Mucosa of rectum (tissue), 2 donors: ENCODE data around the gene SLC29A1.
A peak's percentile ranks its signal among the peaks of the same experiment; 100 is the strongest.
"Not testable (repeated sequence)": the region's sequence is repeated elsewhere in the genome, so short reads cannot be mapped to it uniquely, and the experiment has no call there.

Source experiments
- H3K27ac ChIP-seq, 2 donors: one replicate each; pipeline ENCODE4 v1.7.0; 2013; ENCODE audit warnings: inconsistent platforms in 2 of 2, low read depth in 2 of 2, low read length in 2 of 2
- H3K27me3 ChIP-seq, 2 donors: one replicate each; pipeline ENCODE4 v1.7.0; 2013; ENCODE audit warnings: low read length in 2 of 2; ENCODE audit not compliant: control insufficient read depth in 2 of 2, insufficient read depth in 2 of 2
- H3K36me3 ChIP-seq, 2 donors: one replicate each; pipeline ENCODE4 v1.7.0; 2013; ENCODE audit warnings: low read length in 2 of 2; ENCODE audit not compliant: control insufficient read depth in 2 of 2, insufficient read depth in 2 of 2
- H3K4me1 ChIP-seq, 2 donors: one replicate each; pipeline ENCODE4 v1.7.0; 2013; ENCODE audit warnings: low read length in 2 of 2, mild to moderate bottlenecking in 1 of 2; ENCODE audit not compliant: control insufficient read depth in 2 of 2, insufficient read depth in 2 of 2
- H3K4me3 ChIP-seq, 2 donors: one replicate each; pipeline ENCODE4 v1.7.0; 2013; ENCODE audit warnings: low read length in 2 of 2
- H3K9ac ChIP-seq, 2 donors: one replicate each; pipeline ENCODE4 v1.7.0; 2013; ENCODE audit warnings: low read length in 2 of 2, low read depth in 1 of 2, mild to moderate bottlenecking in 1 of 2
- H3K9me3 ChIP-seq, 2 donors: one replicate each; pipeline ENCODE4 v1.7.0; 2013; ENCODE audit warnings: low read length in 2 of 2; ENCODE audit not compliant: control insufficient read depth in 2 of 2
- donor health status: healthy.
- donor health status: Normal muscosa, but diverticular disease.

SLC29A1 gene

DNA sequence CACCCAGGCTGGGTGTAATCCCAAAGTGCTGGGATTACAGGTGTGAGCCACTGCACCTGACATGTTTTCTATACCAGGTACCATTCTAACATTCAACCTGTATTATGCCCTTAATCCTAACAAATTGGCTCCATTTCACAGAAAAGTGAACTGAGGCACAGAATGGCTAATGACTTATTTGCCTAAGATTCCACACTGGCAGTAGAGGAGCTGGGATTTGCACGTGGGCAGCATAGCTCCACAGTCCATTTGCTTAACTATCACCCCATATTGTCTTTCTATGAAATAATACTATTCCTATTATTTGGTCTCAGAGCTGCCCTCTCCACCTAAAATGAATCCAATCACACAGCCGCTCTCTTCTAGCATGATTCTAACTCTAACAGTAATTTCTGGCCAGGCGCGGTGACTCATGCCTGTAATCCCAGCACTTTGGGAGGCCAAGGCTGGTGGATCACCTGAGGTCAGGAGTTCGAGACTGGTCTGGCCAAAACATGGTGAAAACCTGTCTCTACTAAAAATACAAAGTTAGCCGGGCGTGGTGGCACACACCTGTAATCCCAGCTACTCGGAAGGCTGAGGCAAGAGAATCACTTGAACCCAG is 30.0 kb upstream of the SLC29A1 start:
- Histone ChIP-seq H3K27ac (no peak overlapping the region), H3K9ac (no peak overlapping the region), H3K4me3 (no peak overlapping the region), H3K4me1 (peaks cover 0 to 3% of the 10 kb centered on the region in 2 donors), H3K36me3 (no peaks in the 10 kb centered on the region), H3K27me3 (no peaks in the 10 kb centered on the region), H3K9me3 (no peaks in the 10 kb centered on the region)

DNA sequence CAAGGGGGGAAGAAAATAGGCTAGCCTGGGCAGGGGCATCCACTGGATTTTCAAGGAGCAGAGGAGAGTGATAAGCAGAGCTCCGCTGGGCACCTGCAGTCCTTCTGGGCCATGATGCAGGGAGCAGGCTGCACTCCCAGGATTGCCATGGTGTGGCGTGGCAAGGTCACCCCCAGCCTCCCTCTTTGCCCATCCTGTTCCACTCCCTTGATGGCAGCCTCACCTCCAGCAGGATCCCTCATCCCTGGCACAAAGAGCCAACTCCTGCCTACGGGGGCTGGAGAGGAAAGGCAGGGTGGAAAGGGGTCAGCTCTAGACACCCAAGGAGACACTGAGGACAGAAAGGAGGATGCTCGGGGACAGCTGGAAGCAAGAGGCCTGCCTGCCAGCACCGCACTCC is 29.1 kb upstream of the SLC29A1 start:
- H3K27me3 ChIP-seq: no peaks in the 10 kb centered on the region
- H3K4me3 ChIP-seq: no peak overlapping the region
- peaks cover 0 to 3% of the 10 kb centered on the region in 2 donors for H3K4me1 ChIP-seq
- no peak overlapping the region for H3K9ac ChIP-seq
- H3K36me3 ChIP-seq: no peaks in the 10 kb centered on the region
- no peaks in the 10 kb centered on the region for H3K9me3 ChIP-seq
- no peak overlapping the region for H3K27ac ChIP-seq

- H3K9me3 ChIP-seq, H3K27me3 ChIP-seq, H3K9ac ChIP-seq, H3K36me3 ChIP-seq, H3K4me3 ChIP-seq, H3K27ac ChIP-seq: not testable (repeated sequence)
- H3K4me1 ChIP-seq: peaks cover 0 to 12% of the 10 kb centered on the region in 2 donors
Measured at GRCh38 chr6:44196351-44196750, 27.0 kb upstream of the SLC29A1 start.

GRCh38 chr6:44198684-44199083 is 24.7 kb upstream of the SLC29A1 start:
- H3K4me1 ChIP-seq: peaks cover 0 to 20% of the 10 kb centered on the region in 2 donors
- H3K27ac ChIP-seq: no peak overlapping the region
- no peaks in the 10 kb centered on the region for H3K36me3 ChIP-seq
- H3K27me3 ChIP-seq: no peaks in the 10 kb centered on the region
- H3K9ac ChIP-seq: no peak overlapping the region
- H3K9me3 ChIP-seq: no peaks in the 10 kb centered on the region
- H3K4me3 ChIP-seq: no peak overlapping the region

DNA sequence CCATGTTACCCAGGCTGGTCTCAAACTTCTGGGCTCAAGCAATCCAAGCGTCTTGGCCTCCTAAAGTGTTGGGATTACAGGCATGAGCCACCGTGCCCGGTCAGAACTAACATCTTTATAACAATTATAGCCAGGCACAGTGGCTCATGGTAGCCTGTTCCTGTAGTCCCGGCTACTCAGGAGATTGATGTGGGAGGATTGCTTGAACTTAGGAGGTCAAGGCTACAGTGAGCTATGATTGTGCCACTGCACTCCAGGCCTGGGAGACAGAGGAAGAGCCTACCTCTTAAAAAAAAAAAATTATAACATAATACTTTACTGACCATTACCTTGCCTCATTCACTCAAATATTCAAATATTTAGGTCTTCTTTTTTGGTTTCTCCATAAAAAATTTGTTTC is 23.5 kb upstream of the SLC29A1 start:
- Histone ChIP-seq H3K9ac (no peak overlapping the region), H3K27me3 (no peaks in the 10 kb centered on the region), H3K27ac (no peak overlapping the region), H3K4me1 (peaks cover 2 to 26% of the 10 kb centered on the region in 2 donors), H3K9me3 (no peaks in the 10 kb centered on the region), H3K4me3 (no peak overlapping the region), H3K36me3 (no peaks in the 10 kb centered on the region)

- Histone ChIP-seq H3K27me3 (no peaks in the 10 kb centered on the region), H3K27ac (peak overlapping the region in 1 of 2 donors; percentile 59), H3K4me1 (peaks cover 2 to 26% of the 10 kb centered on the region in 2 donors), H3K36me3 (no peaks in the 10 kb centered on the region), H3K9ac (peak overlapping the region in 1 of 2 donors; percentile 48), H3K4me3 (no peak overlapping the region), H3K9me3 (no peaks in the 10 kb centered on the region)
Measured at GRCh38 chr6:44201200-44201599, 22.2 kb upstream of the SLC29A1 start.

GRCh38 chr6:44201638-44202303 is 21.6 kb upstream of the SLC29A1 start:
- Histone ChIP-seq H3K27ac (peak overlapping the region in 1 of 2 donors; percentile 38), H3K4me3 (no peak overlapping the region), H3K36me3 (no peaks in the 10 kb centered on the region), H3K9me3 (no peaks in the 10 kb centered on the region), H3K4me1 (peaks cover 2 to 26% of the 10 kb centered on the region in 2 donors), H3K27me3 (no peaks in the 10 kb centered on the region), H3K9ac (peak overlapping the region in 1 of 2 donors; percentile 31)

DNA sequence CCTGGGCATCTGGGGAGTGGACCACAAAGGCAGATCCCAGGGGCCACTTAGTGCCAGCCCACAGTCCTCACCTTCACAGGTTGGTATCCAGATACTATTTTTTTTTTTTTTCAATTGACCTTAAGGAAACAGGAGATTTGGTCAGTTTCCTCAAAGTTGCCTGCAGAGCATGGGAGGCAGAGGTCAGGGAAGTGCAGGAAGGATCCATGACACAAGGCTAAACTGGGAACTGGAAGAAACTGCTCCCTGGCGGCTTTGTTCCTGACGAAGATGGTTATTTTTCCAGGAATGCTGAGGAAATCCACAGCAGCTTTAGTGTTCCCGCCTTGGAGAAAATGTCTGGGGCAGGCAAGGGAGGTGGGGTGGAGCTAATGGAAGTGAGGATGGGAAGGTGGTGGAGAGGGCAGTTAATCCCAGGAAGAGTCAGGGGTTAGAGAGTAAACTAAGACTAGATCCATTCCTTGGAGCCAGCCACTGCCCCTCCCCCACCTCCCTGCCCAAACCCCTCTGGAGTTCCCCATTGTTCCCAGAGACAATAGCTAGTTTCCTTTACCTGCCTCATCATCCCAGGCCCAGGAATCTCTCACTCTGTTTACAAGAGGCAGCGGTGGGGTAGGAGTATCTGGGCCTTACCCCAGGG is 20.9 kb upstream of the SLC29A1 start:
- Histone ChIP-seq H3K9me3 (no peaks in the 10 kb centered on the region), H3K27ac (no peak overlapping the region), H3K9ac (no peak overlapping the region), H3K4me3 (no peak overlapping the region), H3K27me3 (no peaks in the 10 kb centered on the region), H3K4me1 (peaks cover 2 to 26% of the 10 kb centered on the region in 2 donors), H3K36me3 (no peaks in the 10 kb centered on the region)

- Histone ChIP-seq H3K27ac (no peak overlapping the region), H3K9ac (no peak overlapping the region), H3K4me3 (no peak overlapping the region)
Measured at GRCh38 chr6:44202972-44203750, 20.2 kb upstream of the SLC29A1 start.

GRCh38 chr6:44203955-44204354 is 19.4 kb upstream of the SLC29A1 start:
- Histone ChIP-seq H3K27ac (peak overlapping the region in 1 of 2 donors; percentile 40), H3K9me3 (no peaks in the 10 kb centered on the region), H3K4me3 (no peak overlapping the region), H3K9ac (no peak overlapping the region), H3K27me3 (no peaks in the 10 kb centered on the region), H3K36me3 (no peaks in the 10 kb centered on the region), H3K4me1 (peaks cover 2 to 26% of the 10 kb centered on the region in 2 donors)

More at GRCh38 chr6:44202972-44203750, 20.2 kb upstream of the SLC29A1 start:
- H3K36me3 ChIP-seq: no peaks in the 10 kb centered on the region
- H3K9me3 ChIP-seq: no peaks in the 10 kb centered on the region
- H3K4me1 ChIP-seq: peaks cover 2 to 26% of the 10 kb centered on the region in 2 donors
- no peaks in the 10 kb centered on the region for H3K27me3 ChIP-seq
